Vagina (tissue), 2 donors: ENCODE results near the gene CHD6.

Source experiments
- CTCF ChIP-seq, 3 experiments: fragments of 450-650 bp in 2 of 3; fragments of 200-600 bp in 1 of 3; sonication (generic) in 1 of 3; IDR thresholded peaks; one replicate each; pipeline ENCODE4 v1.5.1; 2017 to 2019; ENCODE audit warnings: antibody characterized with exemption in 3 of 3, mild to moderate bottlenecking in 2 of 3, moderate library complexity in 2 of 3
- POLR2A ChIP-seq, 2 donors: fragments of 450-650 bp; IDR thresholded peaks; one replicate each; pipeline ENCODE4 v1.6.1; 2017; ENCODE audit warnings: antibody characterized with exemption in 2 of 2, mild to moderate bottlenecking in 2 of 2, moderate library complexity in 2 of 2
- POLR2AphosphoS5 ChIP-seq, 2 donors: sonication (generic); formaldehyde crosslinking; IDR thresholded peaks; one replicate each; pipeline ENCODE4 v1.9.0; 2017; ENCODE audit warnings: antibody characterized with exemption in 2 of 2, mild to moderate bottlenecking in 2 of 2, low read depth in 1 of 2; ENCODE audit not compliant: insufficient read depth in 1 of 2

- TF ChIP-seq CTCF (IDR thresholded peaks at IDR 0.05) (no peak), POLR2A (IDR thresholded peaks at IDR 0.05) (no peak), POLR2AphosphoS5 (IDR thresholded peaks at IDR 0.05; ENCODE audit: insufficient read depth in 1 of 2, low read depth in 1 of 2) (no peak)
Measured at GRCh38 chr20:41358717-41359116, 259.5 kb downstream of the CHD6 start.
